NCI-H2171 treated with DMSO at 0.1 percent for 48 hours (cell line): ENCODE data around the gene MED27.

Experiments
- DNase-seq: peaks from one replicate; lab custom pipeline; 2025; lab: John Stamatoyannopoulos, UW

MED27 gene

GRCh38 chr9:132043708-132044107 is 36.0 kb downstream of the MED27 start:
- DNase-seq: no peak

GRCh38 chr9:132042324-132042723 is 37.3 kb downstream of the MED27 start:
- DNase-seq: peak; percentile 73

GRCh38 chr9:132041798-132042197 is 37.9 kb downstream of the MED27 start:
- DNase-seq: peak; percentile 96

- peak; percentile 80 for DNase-seq
Measured at GRCh38 chr9:132040808-132041207, 38.9 kb downstream of the MED27 start.

- DNase-seq: peak; percentile 80
Measured at GRCh38 chr9:132040246-132040645, 39.4 kb downstream of the MED27 start.

GRCh38 chr9:132039284-132039683 is 40.4 kb downstream of the MED27 start:
- DNase-seq: no peak

- DNase-seq: peak; percentile 95
Measured at GRCh38 chr9:132037458-132037857, 42.2 kb downstream of the MED27 start.

GRCh38 chr9:132036521-132036920 is 43.1 kb downstream of the MED27 start:
- no peak for DNase-seq

- no peak for DNase-seq
Measured at GRCh38 chr9:132035679-132036078, 44.0 kb downstream of the MED27 start.

GRCh38 chr9:132032238-132032950 is 47.3 kb downstream of the MED27 start:
- no peak for DNase-seq

GRCh38 chr9:132031467-132032237 is 48.0 kb downstream of the MED27 start:
- no peak for DNase-seq

GRCh38 chr9:132030626-132031325 is 48.9 kb downstream of the MED27 start:
- peak; percentile 46 for DNase-seq

- DNase-seq: no peak
Measured at GRCh38 chr9:132027752-132028663, 51.7 kb downstream of the MED27 start.

GRCh38 chr9:132026932-132027585 is 52.6 kb downstream of the MED27 start:
- DNase-seq: no peak

- no peak for DNase-seq
Measured at GRCh38 chr9:132025766-132026165, 53.9 kb downstream of the MED27 start.

GRCh38 chr9:132024589-132024988 is 55.1 kb downstream of the MED27 start:
- DNase-seq: no peak

- peak; percentile 94 for DNase-seq
Measured at GRCh38 chr9:132023419-132024180, 56.1 kb downstream of the MED27 start.

GRCh38 chr9:132020820-132021510 is 58.7 kb downstream of the MED27 start:
- no peak for DNase-seq

- no peak for DNase-seq
Measured at GRCh38 chr9:132020272-132020671, 59.4 kb downstream of the MED27 start.

GRCh38 chr9:132019702-132020101 is 60.0 kb downstream of the MED27 start:
- no peak for DNase-seq
